Measurements from ENCODE around the gene CNIH3. TPM values are rescaled to one million over a fixed set of nuclear protein-coding genes. Genes with fewer than 3 reads are reported as not detected.

CNIH3 gene
- total and polyA plus RNA-seq, 5 donors from 2014 or later = 1.4 to 2.6 (median 1.9) TPM

- peaks cover 0 to 4% (median 0%) of the 10 kb centered on the region in 7 donors for H3K9me3 Mint-ChIP-seq
- Histone ChIP-seq H3K9me3 (ENCODE audit: control insufficient read depth in 2 of 2, low read length in 2 of 2) (no peaks in the 10 kb centered on the region), H3K4me1 (ENCODE audit: control insufficient read depth, insufficient read depth, low read length, poor library complexity, severe bottlenecking) (no peaks in the 10 kb centered on the region), H3K4me3 (ENCODE audit: low read depth, low read length) (no peak overlapping the region), H3K27me3 (ENCODE audit: control insufficient read depth, insufficient read depth, low read length) (no peaks in the 10 kb centered on the region), H3K27ac (ENCODE audit: insufficient read depth, low read length, poor library complexity, severe bottlenecking) (no peak overlapping the region), H3K36me3 (ENCODE audit: control insufficient read depth, insufficient read depth, low read length) (no peaks in the 10 kb centered on the region)
- DNase-seq (no peak), ATAC-seq (ENCODE audit: low read depth in 2 of 2) (no peak)
- no peak overlapping the region for H3K27ac Mint-ChIP-seq
- no peaks in the 10 kb centered on the region for H3K4me1 Mint-ChIP-seq
- no peaks in the 10 kb centered on the region for H3K36me3 Mint-ChIP-seq
- peaks cover 5% of the 10 kb centered on the region for H3K27me3 Mint-ChIP-seq
- H3K4me3 Mint-ChIP-seq = no peak overlapping the region
Observed at GRCh38 chr1:224711876-224712275, 95.8 kb downstream of the CNIH3 start.

- peaks cover 6% of the 10 kb centered on the region for H3K27me3 Mint-ChIP-seq
- no peak overlapping the region for H3K27ac Mint-ChIP-seq
- DNase-seq (no peak), ATAC-seq (ENCODE audit: low read depth in 2 of 2) (no peak)
- no peak overlapping the region for H3K27ac ChIP-seq (ENCODE audit: insufficient read depth, low read length, poor library complexity, severe bottlenecking)
- no peaks in the 10 kb centered on the region for H3K9me3 ChIP-seq (ENCODE audit: control insufficient read depth in 2 of 2, low read length in 2 of 2)
- no peaks in the 10 kb centered on the region for H3K4me1 Mint-ChIP-seq
- no peak overlapping the region for H3K4me3 Mint-ChIP-seq
- H3K4me1 ChIP-seq (ENCODE audit: control insufficient read depth, insufficient read depth, low read length, poor library complexity, severe bottlenecking) = no peaks in the 10 kb centered on the region
- H3K27me3 ChIP-seq (ENCODE audit: control insufficient read depth, insufficient read depth, low read length) = no peaks in the 10 kb centered on the region
- H3K9me3 Mint-ChIP-seq = peaks cover 0 to 4% (median 0%) of the 10 kb centered on the region in 7 donors
- no peaks in the 10 kb centered on the region for H3K36me3 Mint-ChIP-seq
- no peaks in the 10 kb centered on the region for H3K36me3 ChIP-seq (ENCODE audit: control insufficient read depth, insufficient read depth, low read length)
- H3K4me3 ChIP-seq (ENCODE audit: low read depth, low read length) = no peak overlapping the region
Observed at GRCh38 chr1:224713228-224713627, 97.1 kb downstream of the CNIH3 start.

- Mint-ChIP-seq H3K4me3 (no peak overlapping the region), H3K9me3 (peaks cover 0 to 4% (median 0%) of the 10 kb centered on the region in 7 donors), H3K27ac (no peak overlapping the region), H3K27me3 (peaks cover 18% of the 10 kb centered on the region), H3K36me3 (no peaks in the 10 kb centered on the region), H3K4me1 (peaks cover 0 to 2% (median 0%) of the 10 kb centered on the region in 4 donors)
- DNase-seq = no peak
- H3K27me3 ChIP-seq (ENCODE audit: control insufficient read depth, insufficient read depth, low read length) = peaks cover 2% of the 10 kb centered on the region
- no peaks in the 10 kb centered on the region for H3K4me1 ChIP-seq (ENCODE audit: control insufficient read depth, insufficient read depth, low read length, poor library complexity, severe bottlenecking)
- H3K36me3 ChIP-seq (ENCODE audit: control insufficient read depth, insufficient read depth, low read length) = no peaks in the 10 kb centered on the region
- H3K27ac ChIP-seq (ENCODE audit: insufficient read depth, low read length, poor library complexity, severe bottlenecking) = no peak overlapping the region
- H3K9me3 ChIP-seq (ENCODE audit: control insufficient read depth in 2 of 2, low read length in 2 of 2) = no peaks in the 10 kb centered on the region
- ATAC-seq (ENCODE audit: low read depth in 2 of 2) = no peak
- H3K4me3 ChIP-seq (ENCODE audit: low read depth, low read length) = no peak overlapping the region
Observed at GRCh38 chr1:224714553-224714952, 98.4 kb downstream of the CNIH3 start.

- ATAC-seq (ENCODE audit: low read depth in 2 of 2) (no peak), DNase-seq (peak in 1 of 3 donors; percentile 7)
- Histone ChIP-seq H3K36me3 (ENCODE audit: control insufficient read depth, insufficient read depth, low read length) (no peaks in the 10 kb centered on the region), H3K4me3 (ENCODE audit: low read depth, low read length) (no peak overlapping the region), H3K27ac (ENCODE audit: insufficient read depth, low read length, poor library complexity, severe bottlenecking) (no peak overlapping the region), H3K27me3 (ENCODE audit: control insufficient read depth, insufficient read depth, low read length) (peaks cover 8% of the 10 kb centered on the region), H3K9me3 (ENCODE audit: control insufficient read depth in 2 of 2, low read length in 2 of 2) (no peaks in the 10 kb centered on the region), H3K4me1 (ENCODE audit: control insufficient read depth, insufficient read depth, low read length, poor library complexity, severe bottlenecking) (no peaks in the 10 kb centered on the region)
- Mint-ChIP-seq H3K9me3 (peaks cover 0 to 4% (median 0%) of the 10 kb centered on the region in 7 donors), H3K36me3 (no peaks in the 10 kb centered on the region), H3K4me1 (peaks cover 0 to 5% (median 1%) of the 10 kb centered on the region in 4 donors), H3K27ac (no peak overlapping the region), H3K27me3 (peaks cover 34% of the 10 kb centered on the region), H3K4me3 (no peak overlapping the region)
Observed at GRCh38 chr1:224718470-224719053, 102.4 kb downstream of the CNIH3 start.

- Mint-ChIP-seq H3K4me3 (no peak overlapping the region), H3K9me3 (peaks cover 0 to 4% (median 0%) of the 10 kb centered on the region in 7 donors), H3K36me3 (no peaks in the 10 kb centered on the region), H3K27ac (no peak overlapping the region), H3K27me3 (peaks cover 34% of the 10 kb centered on the region), H3K4me1 (peaks cover 0 to 5% (median 1%) of the 10 kb centered on the region in 4 donors)
- Histone ChIP-seq H3K27me3 (ENCODE audit: control insufficient read depth, insufficient read depth, low read length) (peaks cover 8% of the 10 kb centered on the region), H3K36me3 (ENCODE audit: control insufficient read depth, insufficient read depth, low read length) (no peaks in the 10 kb centered on the region), H3K4me3 (ENCODE audit: low read depth, low read length) (no peak overlapping the region), H3K27ac (ENCODE audit: insufficient read depth, low read length, poor library complexity, severe bottlenecking) (no peak overlapping the region), H3K9me3 (ENCODE audit: control insufficient read depth in 2 of 2, low read length in 2 of 2) (no peaks in the 10 kb centered on the region), H3K4me1 (ENCODE audit: control insufficient read depth, insufficient read depth, low read length, poor library complexity, severe bottlenecking) (no peaks in the 10 kb centered on the region)
- DNase-seq = no peak
- no peak for ATAC-seq (ENCODE audit: low read depth in 2 of 2)
Observed at GRCh38 chr1:224719716-224720115, 103.6 kb downstream of the CNIH3 start.

- ATAC-seq (ENCODE audit: low read depth in 2 of 2) (no peak), DNase-seq (no peak)
- Mint-ChIP-seq H3K4me1 (peaks cover 0 to 5% (median 1%) of the 10 kb centered on the region in 4 donors), H3K4me3 (no peak overlapping the region), H3K36me3 (no peaks in the 10 kb centered on the region), H3K27ac (no peak overlapping the region), H3K27me3 (peaks cover 34% of the 10 kb centered on the region), H3K9me3 (peaks cover 0 to 4% (median 0%) of the 10 kb centered on the region in 7 donors)
- no peak overlapping the region for H3K4me3 ChIP-seq (ENCODE audit: low read depth, low read length)
- no peaks in the 10 kb centered on the region for H3K4me1 ChIP-seq (ENCODE audit: control insufficient read depth, insufficient read depth, low read length, poor library complexity, severe bottlenecking)
- peaks cover 8% of the 10 kb centered on the region for H3K27me3 ChIP-seq (ENCODE audit: control insufficient read depth, insufficient read depth, low read length)
- H3K9me3 ChIP-seq (ENCODE audit: control insufficient read depth in 2 of 2, low read length in 2 of 2) = no peaks in the 10 kb centered on the region
- no peaks in the 10 kb centered on the region for H3K36me3 ChIP-seq (ENCODE audit: control insufficient read depth, insufficient read depth, low read length)
- no peak overlapping the region for H3K27ac ChIP-seq (ENCODE audit: insufficient read depth, low read length, poor library complexity, severe bottlenecking)
Observed at GRCh38 chr1:224720216-224720615, 104.1 kb downstream of the CNIH3 start.

GRCh38 chr1:224721000-224721399, 104.9 kb downstream of the CNIH3 start:
- H3K4me3 ChIP-seq (ENCODE audit: low read depth, low read length) = no peak overlapping the region
- no peak overlapping the region for H3K27ac Mint-ChIP-seq
- DNase-seq (no peak), ATAC-seq (ENCODE audit: low read depth in 2 of 2) (no peak)
- H3K4me3 Mint-ChIP-seq = no peak overlapping the region
- H3K27me3 Mint-ChIP-seq = peaks cover 32% of the 10 kb centered on the region
- H3K27me3 ChIP-seq (ENCODE audit: control insufficient read depth, insufficient read depth, low read length) = peaks cover 8% of the 10 kb centered on the region
- no peaks in the 10 kb centered on the region for H3K36me3 ChIP-seq (ENCODE audit: control insufficient read depth, insufficient read depth, low read length)
- no peaks in the 10 kb centered on the region for H3K36me3 Mint-ChIP-seq
- H3K27ac ChIP-seq (ENCODE audit: insufficient read depth, low read length, poor library complexity, severe bottlenecking) = no peak overlapping the region
- no peaks in the 10 kb centered on the region for H3K9me3 ChIP-seq (ENCODE audit: control insufficient read depth in 2 of 2, low read length in 2 of 2)
- peaks cover 0 to 2% (median 1%) of the 10 kb centered on the region in 7 donors for H3K9me3 Mint-ChIP-seq
- H3K4me1 Mint-ChIP-seq = peaks cover 0 to 5% (median 1%) of the 10 kb centered on the region in 4 donors
- no peaks in the 10 kb centered on the region for H3K4me1 ChIP-seq (ENCODE audit: control insufficient read depth, insufficient read depth, low read length, poor library complexity, severe bottlenecking)

GRCh38 chr1:224722838-224723237, 106.7 kb downstream of the CNIH3 start:
- DNase-seq (no peak), ATAC-seq (ENCODE audit: low read depth in 2 of 2) (no peak)
- peaks cover 0 to 3% (median 0%) of the 10 kb centered on the region in 7 donors for H3K9me3 Mint-ChIP-seq
- Histone ChIP-seq H3K36me3 (ENCODE audit: control insufficient read depth, insufficient read depth, low read length) (no peaks in the 10 kb centered on the region), H3K4me3 (ENCODE audit: low read depth, low read length) (no peak overlapping the region), H3K27me3 (ENCODE audit: control insufficient read depth, insufficient read depth, low read length) (peaks cover 8% of the 10 kb centered on the region), H3K27ac (ENCODE audit: insufficient read depth, low read length, poor library complexity, severe bottlenecking) (no peak overlapping the region), H3K4me1 (ENCODE audit: control insufficient read depth, insufficient read depth, low read length, poor library complexity, severe bottlenecking) (no peaks in the 10 kb centered on the region), H3K9me3 (ENCODE audit: control insufficient read depth in 2 of 2, low read length in 2 of 2) (no peaks in the 10 kb centered on the region)
- H3K4me3 Mint-ChIP-seq = no peak overlapping the region
- no peaks in the 10 kb centered on the region for H3K36me3 Mint-ChIP-seq
- peaks cover 0 to 5% (median 1%) of the 10 kb centered on the region in 4 donors for H3K4me1 Mint-ChIP-seq
- peaks cover 28% of the 10 kb centered on the region for H3K27me3 Mint-ChIP-seq
- H3K27ac Mint-ChIP-seq = no peak overlapping the region
